GM19351 (cell line): Measurements from ENCODE around the gene NCKAP5.

ENCODE experiments used
- ATAC-seq: cut with Tn5 transposase; IDR thresholded peaks from one replicate; pipeline ENCODE4 v1.9.1; 2021; ENCODE audit warnings: mild to moderate bottlenecking, moderate library complexity; ENCODE audit not compliant: unreplicated experiment

The NCKAP5 gene

DNA sequence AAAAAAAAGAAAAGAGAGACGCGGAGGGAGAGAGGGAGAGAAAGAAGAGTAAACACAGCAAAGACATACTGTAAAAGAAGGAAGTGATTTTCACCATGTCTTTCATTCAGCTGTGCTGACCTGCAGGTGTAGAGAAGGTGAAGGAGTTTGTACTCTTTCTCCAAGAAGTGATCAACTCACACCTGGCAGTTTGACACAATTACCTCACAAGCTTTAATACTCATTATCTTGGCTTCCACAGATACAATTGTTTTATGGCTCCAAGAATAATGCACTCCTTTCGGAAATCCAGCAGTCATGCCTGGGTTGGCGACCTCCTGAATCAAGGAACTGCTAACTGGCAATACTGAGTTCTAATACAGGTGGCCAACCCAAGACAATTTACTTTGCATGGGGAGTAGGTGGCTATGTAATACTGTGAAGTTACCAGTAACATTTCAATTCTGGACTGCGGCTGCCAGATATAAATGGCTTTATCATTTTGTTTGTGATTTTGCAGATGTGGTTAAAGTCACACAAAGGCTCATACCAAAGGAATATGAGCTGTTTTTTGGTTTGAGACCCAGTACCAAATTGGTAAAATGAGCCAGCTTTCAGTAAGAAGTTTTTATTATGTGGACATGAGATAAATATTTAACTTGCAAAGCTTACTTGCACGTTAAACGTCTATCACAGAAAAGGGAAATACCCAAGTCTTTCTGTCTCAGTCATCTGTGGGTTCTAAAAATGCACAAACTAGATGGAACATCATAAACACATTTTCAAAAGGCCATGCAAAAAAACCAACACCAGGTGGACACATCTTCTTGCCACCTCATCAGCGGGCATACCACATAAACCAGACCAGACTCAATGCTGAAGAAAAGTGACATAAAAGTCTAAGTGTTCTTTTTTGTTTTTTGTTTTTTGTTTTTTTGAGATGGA is 69.3 kb downstream of the NCKAP5 start:
- peak; percentile 62 for ATAC-seq

GRCh38 chr2:133497951-133498565 is 70.2 kb downstream of the NCKAP5 start:
- no peak for ATAC-seq

GRCh38 chr2:133497270-133497893 is 70.9 kb downstream of the NCKAP5 start:
- ATAC-seq, result no peak

DNA sequence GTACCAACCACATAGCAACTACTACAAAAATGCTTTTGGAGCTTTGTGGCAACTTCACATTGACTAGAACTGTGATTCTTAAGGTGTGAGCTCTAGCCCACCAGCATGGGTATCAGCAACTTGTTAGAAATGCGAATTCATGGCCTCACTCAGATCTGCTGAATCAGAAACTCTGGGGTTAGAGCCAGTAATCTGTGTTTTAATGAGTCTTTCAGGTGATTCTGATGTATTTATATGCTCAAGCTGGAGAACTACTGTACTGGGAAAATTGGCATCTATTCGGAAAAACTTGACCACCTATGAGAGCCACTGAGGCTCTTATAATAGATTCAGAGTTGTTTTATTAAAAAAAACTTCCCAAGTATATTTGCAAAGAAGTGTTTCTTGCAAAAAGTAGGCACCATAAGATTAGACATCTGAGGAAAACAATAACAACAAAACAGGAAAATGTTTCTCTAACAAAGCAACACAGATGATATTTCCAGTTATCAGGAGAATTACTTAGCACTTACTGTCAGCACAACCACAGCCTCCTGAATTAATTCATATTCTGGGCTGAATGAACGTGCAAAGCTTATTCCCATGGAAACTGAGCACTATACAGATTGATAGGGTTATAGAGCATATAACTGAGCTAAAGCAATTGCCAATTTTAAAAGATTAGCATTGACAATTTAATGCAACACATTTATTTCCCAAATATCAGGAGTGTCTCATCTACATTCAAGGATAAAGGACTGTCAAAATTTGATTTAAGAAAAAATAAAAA is 71.6 kb downstream of the NCKAP5 start:
- no peak for ATAC-seq

DNA sequence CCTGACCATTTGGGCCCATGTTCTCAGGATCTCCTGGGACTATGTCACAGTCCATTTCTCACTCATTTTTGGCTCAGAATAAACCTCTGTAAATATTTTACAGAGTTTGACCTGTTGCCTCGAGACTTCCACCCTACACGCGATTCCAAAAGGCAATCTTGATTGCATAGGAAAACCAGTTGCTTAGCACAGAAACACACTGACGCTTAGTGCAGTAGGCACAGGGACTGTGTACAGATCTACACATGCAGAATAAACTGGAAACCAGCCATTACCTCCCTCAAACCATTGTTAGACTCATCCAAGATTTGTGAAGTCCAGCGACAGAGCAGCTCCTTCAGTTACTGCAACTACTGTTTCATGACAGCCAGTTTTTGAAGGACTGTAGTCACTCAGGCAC is 73.0 kb downstream of the NCKAP5 start:
- no peak for ATAC-seq

GRCh38 chr2:133492719-133493380 is 75.4 kb downstream of the NCKAP5 start:
- ATAC-seq, result no peak

DNA sequence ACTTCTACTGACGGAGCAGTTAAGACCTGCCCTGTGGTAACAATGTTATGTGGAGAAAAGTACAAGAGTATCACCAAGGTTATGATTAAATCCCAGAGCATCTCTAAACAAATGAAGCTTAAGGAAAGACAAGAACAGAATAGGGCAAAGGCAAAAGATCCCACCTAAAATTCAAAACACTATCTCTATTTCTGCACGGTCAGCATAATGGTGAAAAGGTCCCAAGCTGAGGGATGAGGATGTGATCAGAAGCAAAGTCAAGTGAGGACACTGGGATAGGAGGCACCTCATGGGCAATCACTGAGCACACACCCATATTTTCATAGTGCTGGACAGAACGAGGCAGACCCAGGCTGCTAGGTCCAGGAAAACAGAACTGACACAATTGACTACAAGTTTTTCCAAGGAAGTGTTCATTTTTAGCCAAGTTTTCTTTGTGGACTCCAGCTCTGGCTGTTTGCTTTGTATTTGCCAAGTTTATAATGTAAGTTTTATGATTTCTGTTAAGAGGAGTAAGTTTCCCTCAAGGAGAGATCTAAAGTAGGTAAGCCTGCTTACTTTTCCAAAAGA is 77.8 kb downstream of the NCKAP5 start:
- no peak for ATAC-seq

DNA sequence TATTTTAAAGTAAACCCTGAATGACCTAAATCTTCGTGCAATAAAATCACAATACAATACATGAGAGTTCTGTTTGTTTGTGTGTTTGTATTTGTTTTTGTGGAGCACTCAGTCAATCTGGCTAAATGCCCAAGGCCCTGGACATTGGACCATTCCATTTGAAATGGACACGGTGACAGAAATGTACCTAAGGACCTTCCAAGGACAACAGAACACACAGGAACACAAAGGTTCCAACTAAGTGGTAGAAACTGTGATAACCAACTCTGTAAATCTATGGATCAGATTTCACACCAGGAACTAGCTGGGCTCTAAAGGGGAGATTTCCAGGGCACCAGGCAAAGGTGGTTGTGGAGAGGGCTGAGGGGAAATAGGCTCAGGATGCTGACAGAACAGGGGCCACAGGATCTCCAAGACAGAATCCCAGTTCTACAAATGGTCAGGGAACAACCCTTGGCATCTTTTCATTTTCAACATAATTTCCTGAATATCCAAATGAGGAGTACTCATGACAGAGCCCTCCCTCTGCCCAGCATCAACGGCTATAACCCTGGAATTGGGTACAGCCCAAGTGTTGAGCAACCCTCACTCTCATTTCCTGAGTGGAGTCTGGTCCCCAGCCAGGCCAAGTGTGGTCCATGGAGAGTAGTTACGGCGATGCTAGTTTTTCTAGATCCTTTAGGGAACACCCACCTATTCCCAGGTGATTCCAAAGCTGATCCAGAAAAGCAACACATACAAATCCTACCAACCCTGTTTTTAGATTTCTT is 78.4 kb downstream of the NCKAP5 start:
- ATAC-seq, result no peak

DNA sequence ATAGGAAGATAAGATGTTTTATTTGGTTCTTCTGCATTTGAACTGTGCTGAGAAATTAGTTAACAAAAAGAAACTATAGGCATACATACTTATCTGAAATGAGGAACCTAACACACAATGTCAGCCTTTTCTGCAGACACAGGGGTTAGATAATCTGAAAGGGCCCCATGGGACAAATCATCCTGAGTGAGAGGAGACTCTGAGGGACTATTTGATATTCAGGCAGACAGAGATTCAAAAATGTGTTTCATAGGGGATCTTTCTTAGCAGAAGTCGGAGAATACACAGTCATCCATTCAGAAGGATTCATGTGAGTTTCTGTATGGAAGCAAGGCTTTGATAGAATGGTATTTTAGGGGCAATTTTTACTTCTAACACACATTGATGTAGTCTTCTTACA is 79.1 kb downstream of the NCKAP5 start:
- no peak for ATAC-seq

DNA sequence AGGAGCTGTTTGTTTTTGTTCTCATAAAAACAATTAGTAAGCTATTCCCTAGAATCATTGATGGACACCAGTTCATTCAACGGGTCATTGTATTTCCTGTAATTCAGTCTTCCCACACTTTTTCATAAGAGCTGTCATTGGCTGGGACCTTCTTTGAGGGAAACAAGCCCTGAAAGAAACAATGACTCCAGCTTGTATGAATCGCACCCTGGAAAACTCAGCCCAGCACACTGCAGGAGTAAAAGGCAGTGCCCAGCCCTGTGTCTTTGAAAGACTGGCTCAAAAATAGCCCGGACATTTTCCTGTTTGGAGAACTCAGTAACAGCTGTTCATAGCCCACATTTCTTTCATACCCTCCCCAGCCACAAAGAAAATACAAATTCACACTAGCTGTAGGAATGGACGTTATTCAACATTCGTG is 81.5 kb downstream of the NCKAP5 start:
- ATAC-seq, result no peak

GRCh38 chr2:133485868-133486267 is 82.4 kb downstream of the NCKAP5 start:
- ATAC-seq, result no peak

- no peak for ATAC-seq
Observed at GRCh38 chr2:133484784-133485183, 83.5 kb downstream of the NCKAP5 start.

- no peak for ATAC-seq
Observed at GRCh38 chr2:133484106-133484505, 84.2 kb downstream of the NCKAP5 start.

DNA sequence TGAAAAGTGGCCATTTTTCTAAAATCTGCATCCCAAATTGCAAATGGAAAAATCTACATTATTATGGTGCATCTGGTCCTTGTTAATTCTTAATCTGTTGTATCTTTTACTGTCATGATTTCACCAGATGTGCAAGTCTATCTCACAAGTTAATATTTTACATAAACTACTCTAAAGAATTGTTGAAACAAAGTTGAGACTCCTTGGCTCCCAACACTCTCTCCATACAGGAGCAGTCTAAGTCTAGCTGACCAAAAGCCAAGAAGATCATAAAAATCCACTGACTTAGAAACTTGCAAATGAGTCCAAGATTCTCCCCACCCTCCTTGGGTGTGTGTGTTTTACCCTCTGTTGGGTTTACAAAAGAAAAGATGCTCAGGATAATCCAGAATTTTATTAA is 85.1 kb downstream of the NCKAP5 start:
- ATAC-seq, result no peak

DNA sequence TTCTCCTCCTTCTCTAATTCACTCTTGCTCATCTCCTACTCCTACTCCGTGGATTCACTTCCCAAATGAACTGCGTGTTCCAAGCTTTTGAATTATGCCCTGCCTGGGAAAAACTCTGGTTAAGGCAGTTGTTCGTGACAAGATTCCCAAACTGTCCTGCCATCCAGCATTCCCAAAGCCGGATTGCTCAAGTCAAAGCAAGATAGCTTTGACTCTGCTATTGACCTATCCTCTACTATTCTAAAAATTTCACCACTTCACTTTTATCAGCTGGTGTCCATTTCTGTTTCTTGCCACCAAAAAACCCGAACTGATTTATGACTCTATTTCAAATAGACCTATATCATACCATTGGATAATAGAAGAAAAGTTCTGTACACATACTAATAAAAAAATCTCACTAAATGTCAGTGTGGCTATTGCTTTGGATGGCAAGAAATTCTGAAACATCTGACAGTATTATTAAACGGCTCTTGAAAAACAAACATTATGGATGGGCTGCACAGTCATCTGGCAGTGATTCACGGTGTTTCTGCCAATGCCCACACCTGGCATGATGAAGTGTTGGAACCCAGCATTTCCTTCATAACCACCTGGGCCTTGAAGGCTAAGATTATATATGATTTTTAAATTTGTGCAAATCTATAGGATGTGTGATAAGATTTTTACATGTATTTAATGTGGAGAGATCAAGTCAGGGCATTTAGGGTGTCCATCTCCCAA is 87.4 kb downstream of the NCKAP5 start:
- ATAC-seq, result no peak

GRCh38 chr2:133477616-133477990 is 90.7 kb downstream of the NCKAP5 start:
- no peak for ATAC-seq

DNA sequence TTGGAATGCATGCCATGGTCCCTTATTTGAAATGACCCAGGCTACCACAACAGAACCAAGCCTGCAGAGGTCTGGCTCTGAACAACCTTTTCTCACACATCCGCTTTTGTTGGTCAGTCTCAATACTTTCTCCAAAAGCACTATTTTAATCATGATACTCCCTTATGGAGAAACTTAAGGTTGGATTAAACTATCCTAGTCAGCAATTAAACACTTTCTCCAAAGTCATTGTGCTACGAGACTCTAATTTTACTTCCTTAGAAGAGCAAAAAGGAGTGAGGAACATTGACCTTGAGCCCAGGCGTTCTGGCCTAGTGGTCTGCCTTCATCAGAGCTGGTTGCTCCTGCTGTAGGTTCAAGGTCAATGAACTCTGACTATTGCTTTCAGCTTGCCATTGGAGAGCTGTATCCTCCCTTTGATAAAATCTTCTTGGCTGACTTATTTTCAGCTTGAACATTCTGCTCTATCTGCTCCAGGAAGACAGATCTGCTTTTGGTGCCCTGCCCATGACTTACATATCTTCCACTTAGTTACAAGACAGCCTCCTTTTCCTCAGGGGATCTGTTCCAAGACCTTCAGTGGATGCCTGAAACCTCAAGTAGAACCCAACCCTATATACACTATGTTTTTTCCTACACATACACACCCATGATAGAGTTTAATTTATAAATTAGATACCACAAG is 91.2 kb downstream of the NCKAP5 start:
- no peak for ATAC-seq

DNA sequence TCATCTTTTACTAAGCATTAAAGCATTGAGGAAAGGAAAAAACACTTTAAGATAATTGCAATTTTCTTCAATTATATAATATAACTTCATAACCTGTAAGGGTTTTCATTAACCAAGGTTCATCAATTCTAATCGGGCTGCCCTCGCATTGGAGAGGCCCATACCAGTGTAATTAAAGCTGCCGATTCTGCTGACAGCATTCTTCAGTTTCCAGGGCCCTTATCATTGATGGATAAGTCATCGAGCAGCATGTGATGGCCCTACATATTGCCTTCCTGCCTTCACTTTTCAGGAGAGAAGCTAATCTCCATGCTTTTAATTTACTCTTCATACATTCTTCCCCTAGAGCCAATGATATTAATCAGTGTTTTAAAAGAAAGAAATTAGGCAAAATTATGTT is 92.0 kb downstream of the NCKAP5 start:
- no peak for ATAC-seq
